ENCODE measurements around the gene DCPS. TPM values are rescaled to one million over a fixed set of nuclear protein-coding genes. Genes with fewer than 3 reads are reported as not detected.

The DCPS gene
- total RNA-seq, 1 experiment from 2014 or later = 23.8 TPM

DNA sequence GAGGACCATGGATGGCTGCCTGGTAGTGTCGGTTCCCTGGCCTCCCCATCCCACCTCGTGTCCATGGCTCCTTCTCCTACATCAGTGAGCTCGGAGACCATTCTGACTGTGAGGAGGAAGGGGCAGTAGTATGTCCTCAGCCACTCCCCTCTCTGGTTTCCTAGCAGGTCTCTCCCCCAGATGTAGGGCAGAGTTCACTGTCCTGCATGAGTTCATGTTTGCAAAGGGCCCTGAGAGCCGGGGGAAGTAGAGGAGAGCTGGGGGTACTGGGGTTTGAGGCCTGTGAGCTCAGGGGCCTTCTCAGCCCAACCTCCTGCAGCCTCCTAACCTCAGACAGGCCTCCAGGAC lies 33.2 kb downstream of the DCPS start:
- TF ChIP-seq EZH2 (IDR thresholded peaks at IDR 0.05; ENCODE audit: low read depth) (no peak), CTCF (conservative IDR thresholded peaks at IDR 0.05) (no peak)
- Histone ChIP-seq H4K20me1 (ENCODE audit: insufficient read depth) (no peaks in the 10 kb centered on the region), H3K9me3 (ENCODE audit: insufficient read depth, low read depth) (no peaks in the 10 kb centered on the region), H3F3A (ENCODE audit: insufficient read depth, low read depth) (peaks cover 18% of the 10 kb centered on the region), H3K36me3 (ENCODE audit: low read depth) (0 out of 2 replicates have a peak, but pooled peaks cover 8% of the 10 kb centered on the region), H3K27me3 (ENCODE audit: insufficient read depth, low read depth) (no peaks in the 10 kb centered on the region), H3K4me3 (no peak overlapping the region), H3K4me1 (replicated peaks; ENCODE audit: insufficient read depth) (peaks cover 48% of the 10 kb centered on the region), H3K4me2 (no peak overlapping the region; the same call in 1 of the 2 replicates), H2AFZ (no peak overlapping the region), H3K79me2 (ENCODE audit: low read depth) (peaks cover 10% of the 10 kb centered on the region), H3K9me2 (ENCODE audit: insufficient read depth) (no peaks in the 10 kb centered on the region), H3K27ac (no peak overlapping the region)
- ChIA-PET CTCF (interaction anchor here (0.8 to 1.1 kb wide), 2 partner anchors 16 to 143 kb away, joined by 3 read pairs; no protein-coding TSS in a partner anchor), POLR2A (ENCODE audit: unreplicated experiment) (no interaction called here)
- DNase-seq = peak in 1 of 2 experiments; percentile 26
- BruUV-seq (replicated peaks) = no TSS peak
- intact Hi-C loops (cut with micrococcal nuclease; ENCODE audit: unreplicated experiment) = no loop called here

DNA sequence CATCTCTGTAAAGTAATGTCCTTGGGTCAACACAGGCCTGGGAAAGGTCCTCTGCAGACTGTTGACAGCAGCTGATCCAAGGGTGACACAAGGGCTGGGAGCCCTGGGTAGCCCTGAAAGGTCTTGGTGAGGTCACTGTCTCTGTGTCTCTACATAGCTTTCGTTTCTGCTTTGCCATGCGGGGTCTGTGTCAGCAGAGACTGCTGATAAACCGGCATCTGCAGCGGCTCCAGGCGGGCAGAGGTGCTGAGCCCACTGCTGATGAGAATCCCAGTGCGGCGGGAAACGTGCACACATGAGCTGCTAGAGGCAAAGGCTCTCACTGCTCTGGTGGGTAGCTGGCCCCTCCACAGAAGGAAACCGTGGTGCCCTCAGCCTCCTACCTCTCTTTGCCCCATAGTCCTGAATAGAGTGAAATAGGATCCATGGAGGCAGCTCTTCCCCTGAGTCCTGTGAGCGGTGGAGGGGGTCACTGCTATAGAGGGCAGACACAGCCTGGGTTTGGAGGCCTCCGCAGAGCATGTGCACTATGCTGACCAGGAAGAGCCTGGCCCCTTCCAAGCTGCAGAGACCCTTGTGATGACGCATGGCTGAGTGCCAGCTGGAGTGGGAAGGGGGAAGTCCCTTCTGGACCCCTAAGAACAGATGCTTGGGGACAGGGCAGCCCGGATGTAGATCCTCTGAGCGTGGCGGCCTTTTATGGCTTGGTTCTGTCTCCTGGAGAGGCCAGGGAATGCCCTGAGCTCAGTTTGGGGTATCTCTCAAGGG lies 33.8 kb downstream of the DCPS start:
- CTCF ChIA-PET = interaction anchor here (0.8 to 1.1 kb wide), 2 partner anchors 16 to 143 kb away, joined by 3 read pairs; no protein-coding TSS in a partner anchor
- BruUV-seq (replicated peaks) = no TSS peak
- no peak overlapping the region for H3K4me2 ChIP-seq
- no peaks in the 10 kb centered on the region for H3K9me2 ChIP-seq (ENCODE audit: insufficient read depth)
- intact Hi-C loops (cut with micrococcal nuclease; ENCODE audit: unreplicated experiment) = no loop called here
- no peaks in the 10 kb centered on the region for H3K9me3 ChIP-seq (ENCODE audit: insufficient read depth, low read depth)
- POLR2A ChIA-PET (ENCODE audit: unreplicated experiment) = no interaction called here
- peaks cover 23% of the 10 kb centered on the region for H3F3A ChIP-seq (ENCODE audit: insufficient read depth, low read depth)
- no peak overlapping the region for H3K4me3 ChIP-seq
- DNase-seq = peak in 1 of 2 experiments; percentile 27
- TF ChIP-seq EZH2 (IDR thresholded peaks at IDR 0.05; ENCODE audit: low read depth) (no peak), CTCF (conservative IDR thresholded peaks at IDR 0.05) (no peak)
- no peak overlapping the region for H2AFZ ChIP-seq
- H3K4me1 ChIP-seq (replicated peaks; ENCODE audit: insufficient read depth) = peaks cover 53% of the 10 kb centered on the region
- H3K27me3 ChIP-seq (ENCODE audit: insufficient read depth, low read depth) = no peaks in the 10 kb centered on the region
- H3K36me3 ChIP-seq (ENCODE audit: low read depth) = 0 out of 2 replicates have a peak, but pooled peaks cover 8% of the 10 kb centered on the region
- peaks cover 10% of the 10 kb centered on the region for H3K79me2 ChIP-seq (ENCODE audit: low read depth)
- no peak overlapping the region for H3K27ac ChIP-seq
- no peaks in the 10 kb centered on the region for H4K20me1 ChIP-seq (ENCODE audit: insufficient read depth)

DNA sequence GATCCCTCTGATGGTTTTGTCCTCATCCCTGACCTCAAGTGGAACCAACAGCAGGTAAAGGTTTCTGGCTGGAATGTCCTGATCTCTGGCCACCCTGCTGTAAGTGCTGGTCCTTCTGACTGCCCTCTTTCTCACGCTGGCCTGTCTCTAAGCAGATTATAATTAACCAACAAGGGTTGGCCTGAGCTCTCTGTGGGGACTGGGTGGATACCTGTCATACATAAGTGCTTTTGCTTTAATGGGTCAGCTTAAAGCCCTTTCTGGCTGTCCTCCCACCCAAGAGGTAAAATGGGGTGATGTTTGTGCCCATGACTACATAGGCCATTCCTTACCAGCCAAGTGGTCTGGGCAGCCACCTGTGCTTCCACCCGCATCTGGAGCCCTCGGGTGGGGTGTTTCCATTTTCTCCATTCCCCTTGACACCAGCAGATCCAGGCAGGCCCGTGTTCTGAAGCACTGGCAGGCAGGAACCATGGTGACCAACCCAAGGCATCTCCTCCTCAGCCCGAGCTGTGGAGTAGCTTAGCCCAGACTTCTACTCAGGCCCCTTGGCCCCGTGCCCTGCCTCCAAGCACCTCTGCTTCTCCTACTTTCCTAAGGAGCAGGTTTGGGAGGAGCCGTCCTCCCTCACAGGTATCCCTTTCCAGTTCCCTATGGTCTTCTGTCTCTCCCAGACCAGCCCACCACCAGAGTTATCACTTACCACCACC lies 34.6 kb downstream of the DCPS start:
- peaks cover 59% of the 10 kb centered on the region for H3K4me1 ChIP-seq (replicated peaks; ENCODE audit: insufficient read depth)
- H3K27ac ChIP-seq = peak overlapping the region; percentile 77; the same call in 1 of the 2 replicates
- H3K9me2 ChIP-seq (ENCODE audit: insufficient read depth) = no peaks in the 10 kb centered on the region
- no peak overlapping the region for H3K4me3 ChIP-seq
- no TSS peak for BruUV-seq (replicated peaks)
- TF ChIP-seq EZH2 (IDR thresholded peaks at IDR 0.05; ENCODE audit: low read depth) = no peak
- no peak for TF ChIP-seq CTCF (conservative IDR thresholded peaks at IDR 0.05)
- intact Hi-C loops (cut with micrococcal nuclease; ENCODE audit: unreplicated experiment) = no loop called here
- CTCF ChIA-PET = interaction anchor here (1.1 kb wide), 1 partner anchor 15 kb away, joined by 3 read pairs; no protein-coding TSS in a partner anchor
- H2AFZ ChIP-seq = no peak overlapping the region
- POLR2A ChIA-PET (ENCODE audit: unreplicated experiment) = interaction anchor here (0.5 kb wide), 1 partner anchor 15 kb away, joined by 4 read pairs; no protein-coding TSS in a partner anchor
- H3K9me3 ChIP-seq (ENCODE audit: insufficient read depth, low read depth) = no peaks in the 10 kb centered on the region
- H4K20me1 ChIP-seq (ENCODE audit: insufficient read depth) = no peaks in the 10 kb centered on the region
- 0 out of 2 replicates have a peak, but pooled peaks cover 8% of the 10 kb centered on the region for H3K36me3 ChIP-seq (ENCODE audit: low read depth)
- 0 out of 2 replicates have a peak overlapping the region, but pooled peaks have one; percentile 56 for H3K4me2 ChIP-seq
- peak in 1 of 2 experiments; percentile 15 for DNase-seq
- no peaks in the 10 kb centered on the region for H3K27me3 ChIP-seq (ENCODE audit: insufficient read depth, low read depth)
- peaks cover 29% of the 10 kb centered on the region for H3F3A ChIP-seq (ENCODE audit: insufficient read depth, low read depth)
- peaks cover 15% of the 10 kb centered on the region for H3K79me2 ChIP-seq (ENCODE audit: low read depth)
